ENCODE measurements around the gene FOXO1.

DNA sequence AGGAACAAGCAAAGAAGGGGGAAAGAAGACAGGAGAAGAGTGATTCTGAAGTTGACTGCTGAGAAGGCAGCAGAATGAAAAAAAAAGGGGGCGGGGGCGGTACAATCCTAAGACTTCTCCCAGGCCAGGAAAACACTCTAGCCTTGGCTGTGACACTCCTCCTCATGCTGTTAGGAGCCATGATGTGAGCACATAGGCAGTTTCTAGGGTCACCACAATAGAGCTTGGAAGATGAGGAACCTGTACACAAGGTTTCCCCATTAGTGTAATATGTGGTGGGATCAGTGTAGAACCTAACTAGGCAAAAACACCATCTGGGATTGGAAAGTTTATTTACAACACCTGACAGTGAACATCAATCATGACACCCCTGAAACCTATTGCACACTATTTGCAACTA, 86.9 kb downstream of the FOXO1 start:
- TF ChIP-seq, protein P1, sequence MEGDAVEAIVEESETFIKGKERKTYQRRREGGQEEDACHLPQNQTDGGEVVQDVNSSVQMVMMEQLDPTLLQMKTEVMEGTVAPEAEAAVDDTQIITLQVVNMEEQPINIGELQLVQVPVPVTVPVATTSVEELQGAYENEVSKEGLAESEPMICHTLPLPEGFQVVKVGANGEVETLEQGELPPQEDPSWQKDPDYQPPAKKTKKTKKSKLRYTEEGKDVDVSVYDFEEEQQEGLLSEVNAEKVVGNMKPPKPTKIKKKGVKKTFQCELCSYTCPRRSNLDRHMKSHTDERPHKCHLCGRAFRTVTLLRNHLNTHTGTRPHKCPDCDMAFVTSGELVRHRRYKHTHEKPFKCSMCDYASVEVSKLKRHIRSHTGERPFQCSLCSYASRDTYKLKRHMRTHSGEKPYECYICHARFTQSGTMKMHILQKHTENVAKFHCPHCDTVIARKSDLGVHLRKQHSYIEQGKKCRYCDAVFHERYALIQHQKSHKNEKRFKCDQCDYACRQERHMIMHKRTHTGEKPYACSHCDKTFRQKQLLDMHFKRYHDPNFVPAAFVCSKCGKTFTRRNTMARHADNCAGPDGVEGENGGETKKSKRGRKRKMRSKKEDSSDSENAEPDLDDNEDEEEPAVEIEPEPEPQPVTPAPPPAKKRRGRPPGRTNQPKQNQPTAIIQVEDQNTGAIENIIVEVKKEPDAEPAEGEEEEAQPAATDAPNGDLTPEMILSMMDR (conservative IDR thresholded peaks at IDR 0.05 in 1 of 2, IDR thresholded peaks at IDR 0.05 in 1 of 2; ENCODE audit: low read depth in 1 of 2, low read length in 2 of 2) = no peak
- TF ChIP-seq EZH2 (IDR thresholded peaks at IDR 0.05; ENCODE audit: low read length, missing control alignments) = no peak
